ENCODE data around the gene FGD2.
"Not testable (repeated sequence)": the region's sequence is repeated elsewhere in the genome, so short reads cannot be mapped to it uniquely, and the experiment has no call there.

FGD2 gene

GRCh38 chr6:37020812-37021211 is 15.4 kb downstream of the FGD2 start:
- no peak for DNase-seq

- DNase-seq = no peak
These were observed 16.1 kb downstream of the FGD2 start for GRCh38 chr6:37021356-37022129.

- DNase-seq = no peak
These were observed 16.8 kb downstream of the FGD2 start for GRCh38 chr6:37022135-37022863.

GRCh38 chr6:37024656-37025337 is 19.3 kb downstream of the FGD2 start:
- no peak for DNase-seq

DNA sequence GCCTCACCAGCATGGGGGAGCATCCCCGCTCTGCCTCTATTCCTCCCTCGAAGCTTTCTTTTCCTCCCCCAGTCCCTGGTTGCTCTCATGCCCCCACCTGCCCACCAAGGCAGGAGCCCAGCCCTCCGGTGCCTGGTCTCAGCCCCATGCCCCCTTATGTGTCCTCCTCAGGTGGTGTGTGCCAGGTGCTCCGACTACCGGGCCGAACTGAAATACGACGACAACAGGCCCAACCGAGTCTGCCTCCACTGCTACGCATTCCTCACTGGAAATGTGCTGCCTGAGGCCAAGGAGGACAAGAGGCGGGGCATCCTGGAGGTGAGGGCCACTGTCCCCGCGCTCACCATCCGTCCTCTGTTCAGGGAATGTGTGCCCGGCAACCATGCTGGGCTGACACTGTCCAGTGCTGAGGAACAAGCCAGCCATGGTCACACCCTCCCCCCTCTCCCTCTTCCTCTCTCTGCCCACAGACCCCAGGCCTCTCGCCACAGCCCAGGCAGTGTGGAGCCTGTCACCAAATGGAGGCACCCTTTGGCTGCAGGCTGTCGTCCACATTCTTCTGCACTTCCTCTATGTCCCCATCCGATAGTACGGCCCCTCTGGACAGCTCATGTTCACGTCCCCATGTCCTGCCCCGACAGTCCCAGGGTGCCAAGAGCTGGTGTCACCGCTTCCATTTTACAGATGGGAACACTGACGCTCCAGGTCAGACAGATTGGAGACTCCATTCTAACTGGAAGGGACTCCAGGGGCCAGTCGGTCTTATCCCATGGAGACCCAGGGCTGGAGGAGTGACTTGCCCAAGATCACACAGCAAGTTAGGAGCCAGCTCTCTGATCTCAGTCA is 20.4 kb downstream of the FGD2 start:
- DNase-seq = no peak

GRCh38 chr6:37027036-37027720 is 21.7 kb downstream of the FGD2 start:
- no peak for DNase-seq

DNA sequence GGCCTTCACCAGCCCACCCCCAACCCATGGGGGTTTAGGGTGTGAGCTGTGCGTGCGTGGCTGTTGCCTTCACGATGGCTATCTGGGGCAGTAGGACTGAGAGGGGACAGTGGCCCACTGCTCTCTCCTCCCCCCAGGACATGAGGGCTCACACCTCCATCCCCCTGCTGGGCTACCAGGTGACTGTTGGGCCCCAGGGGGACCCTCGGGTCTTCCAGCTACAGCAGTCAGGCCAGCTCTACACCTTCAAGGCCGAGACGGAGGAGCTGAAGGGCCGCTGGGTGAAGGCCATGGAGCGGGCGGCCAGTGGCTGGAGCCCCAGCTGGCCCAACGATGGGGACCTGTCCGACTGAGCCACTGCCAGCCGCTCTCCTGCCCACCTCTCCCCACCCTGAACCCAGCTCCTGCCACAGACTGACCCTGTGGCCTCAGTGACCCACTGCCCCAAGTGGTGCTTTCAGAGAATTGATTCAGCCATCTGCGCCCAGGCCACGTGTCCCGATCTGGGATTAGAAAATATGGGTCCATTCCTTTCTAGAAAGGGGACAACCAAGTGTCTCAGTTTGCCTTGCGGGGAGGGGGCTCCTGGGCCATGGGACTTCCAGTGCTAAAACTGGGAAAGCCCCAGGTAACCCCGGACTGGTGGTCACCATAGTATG is 22.5 kb downstream of the FGD2 start:
- DNase-seq = no peak

- DNase-seq = no peak
These were observed 24.0 kb downstream of the FGD2 start for GRCh38 chr6:37029249-37029971.

DNA sequence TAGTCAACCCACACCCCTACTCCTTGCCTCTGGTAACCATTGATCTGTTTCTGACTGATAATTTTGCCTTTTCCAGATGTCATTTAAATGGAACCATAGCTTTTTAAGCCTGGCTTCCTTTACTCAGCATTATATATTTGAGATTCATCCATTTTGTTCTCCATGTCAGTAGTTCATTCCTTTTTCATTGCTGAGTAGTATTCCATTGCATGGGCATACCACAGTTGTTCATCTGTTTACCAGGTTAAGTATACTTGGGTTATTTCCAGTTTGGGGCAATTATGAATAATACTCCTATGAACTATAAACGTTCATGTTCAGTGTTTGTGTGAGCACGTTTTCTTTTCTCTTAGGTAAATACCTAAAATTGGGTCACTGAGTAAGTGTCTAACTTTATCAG is 25.1 kb downstream of the FGD2 start:
- DNase-seq = no peak

DNA sequence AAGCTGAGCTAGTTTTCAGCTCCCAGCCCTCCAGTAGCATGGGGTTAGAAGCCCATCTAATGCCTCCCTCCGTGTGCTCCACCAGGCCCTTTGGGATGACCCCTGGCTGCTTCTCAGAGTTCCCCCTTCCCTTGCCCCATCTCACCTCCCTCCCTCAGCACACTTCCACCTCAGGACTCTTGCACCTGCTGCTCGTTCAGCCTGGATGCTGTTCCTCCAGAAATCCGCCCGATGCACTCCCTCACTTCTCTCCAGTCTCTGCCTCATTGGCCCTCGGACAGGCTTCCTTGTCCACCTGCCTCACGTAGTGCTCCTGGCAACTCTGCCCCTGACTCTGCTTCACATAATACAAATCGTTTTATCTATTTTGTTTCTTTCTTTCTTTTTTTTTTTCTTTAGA is 26.8 kb downstream of the FGD2 start:
- no peak for DNase-seq

GRCh38 chr6:37033255-37033654 is 27.8 kb downstream of the FGD2 start:
- no peak for DNase-seq

DNA sequence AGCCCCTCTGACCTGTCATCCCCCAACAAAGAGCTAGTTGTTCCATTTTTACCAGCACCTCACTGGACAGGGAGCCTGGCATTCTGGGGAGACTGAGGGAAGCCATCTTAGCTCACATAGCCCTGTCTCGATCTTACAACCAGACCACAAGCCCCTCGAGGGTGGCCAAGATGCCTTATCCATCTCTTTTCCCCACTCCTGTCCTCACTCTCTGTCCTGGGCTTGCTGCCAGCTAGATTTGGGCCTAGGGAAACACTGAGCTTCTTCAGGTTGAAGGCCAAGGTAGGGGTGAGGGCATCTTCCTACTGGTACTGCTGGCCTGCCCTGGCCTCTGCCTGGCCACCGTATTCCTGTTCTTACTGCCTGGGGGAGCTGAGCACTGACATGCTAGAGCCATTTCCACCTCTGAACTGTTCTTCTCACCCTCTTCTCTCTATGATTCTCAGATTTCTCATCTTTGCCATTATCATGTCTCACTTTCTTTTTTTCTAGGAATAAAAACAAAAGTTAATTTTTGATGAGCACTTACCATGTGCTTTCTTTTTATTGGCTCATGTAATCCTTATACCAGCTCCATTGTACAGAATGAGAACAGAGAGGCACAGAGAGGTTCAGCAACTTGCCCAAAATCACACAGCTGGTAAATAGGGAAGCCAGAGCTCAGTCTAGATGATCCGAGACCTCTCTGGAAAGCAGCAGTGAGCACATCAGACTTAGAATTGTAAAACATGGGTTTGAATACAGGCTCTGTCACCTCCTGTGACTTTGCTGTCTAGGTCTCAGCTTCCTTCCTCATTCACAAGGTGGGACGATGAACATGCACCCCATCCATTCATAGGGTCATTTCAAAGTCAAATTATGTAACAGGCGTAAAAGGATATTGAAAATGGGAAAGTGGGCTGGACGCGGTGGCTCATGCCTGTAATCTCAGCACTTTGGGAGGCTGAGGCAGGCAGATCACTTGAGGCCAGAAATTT is 28.7 kb downstream of the FGD2 start:
- DNase-seq = no peak

- no peak for DNase-seq
These were observed 30.7 kb downstream of the FGD2 start for GRCh38 chr6:37036146-37036545.

DNA sequence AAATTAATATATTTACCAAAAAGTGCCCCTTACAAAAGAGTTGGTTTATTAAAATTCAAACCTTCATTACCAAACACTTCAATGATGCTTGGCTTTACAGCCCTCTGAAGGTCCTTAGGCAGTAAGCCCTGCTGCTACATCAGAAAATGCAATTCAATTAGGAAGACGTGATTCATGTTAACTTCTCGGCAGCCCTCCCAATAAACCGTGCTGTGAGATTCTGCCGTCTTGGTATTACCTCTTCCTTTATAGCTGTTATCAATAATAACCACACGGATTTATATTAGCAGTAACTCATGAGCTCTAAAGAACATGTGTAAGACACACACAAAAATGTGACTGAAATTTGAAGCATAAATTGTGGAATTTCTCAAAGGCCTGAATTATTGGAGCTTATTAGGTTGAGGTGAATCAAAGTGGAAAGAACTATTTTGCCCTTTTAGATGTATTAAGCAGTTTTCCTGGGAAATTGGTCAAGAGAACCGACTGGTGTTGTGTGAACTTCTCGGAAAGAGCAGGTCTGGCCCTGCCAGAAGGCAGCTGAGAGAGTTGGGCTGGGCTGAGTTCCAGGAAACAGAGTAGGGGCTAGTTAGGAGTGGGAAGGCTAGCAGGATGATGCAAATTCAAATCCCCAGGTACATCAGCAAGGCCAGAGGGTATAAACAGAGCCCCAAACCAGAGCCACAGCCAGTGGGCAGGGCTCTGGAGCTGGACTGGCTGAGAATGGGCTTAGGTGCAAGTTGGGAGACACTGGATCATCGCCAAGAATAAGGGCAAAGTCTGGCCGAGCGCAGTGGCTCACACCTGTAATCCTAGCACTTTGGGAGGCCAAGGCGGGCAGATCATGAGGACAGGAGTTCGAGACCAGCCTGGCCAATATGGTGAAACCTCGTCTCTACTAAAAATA is 33.1 kb downstream of the FGD2 start:
- DNase-seq = no peak

DNA sequence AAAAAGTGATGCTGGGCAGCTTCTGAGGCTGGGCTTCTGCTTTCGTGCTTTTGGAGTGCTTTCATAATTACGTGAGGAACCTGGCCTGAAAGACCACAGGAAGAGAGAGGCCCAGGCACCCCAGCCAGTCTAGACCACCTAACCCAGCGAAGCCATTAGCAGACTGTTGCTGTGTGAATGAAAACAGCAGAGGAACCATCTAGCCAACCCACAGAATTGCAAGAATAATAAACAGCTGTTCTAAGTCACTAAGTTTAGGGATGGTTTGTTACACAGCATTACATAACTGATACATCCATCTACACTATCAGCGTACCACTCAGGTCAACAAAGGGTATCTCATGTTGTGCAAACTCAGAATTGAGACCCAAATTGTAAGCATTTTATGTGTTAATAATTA is 34.5 kb downstream of the FGD2 start:
- no peak for DNase-seq

GRCh38 chr6:37041521-37041920 is 36.1 kb downstream of the FGD2 start:
- no peak for DNase-seq

DNA sequence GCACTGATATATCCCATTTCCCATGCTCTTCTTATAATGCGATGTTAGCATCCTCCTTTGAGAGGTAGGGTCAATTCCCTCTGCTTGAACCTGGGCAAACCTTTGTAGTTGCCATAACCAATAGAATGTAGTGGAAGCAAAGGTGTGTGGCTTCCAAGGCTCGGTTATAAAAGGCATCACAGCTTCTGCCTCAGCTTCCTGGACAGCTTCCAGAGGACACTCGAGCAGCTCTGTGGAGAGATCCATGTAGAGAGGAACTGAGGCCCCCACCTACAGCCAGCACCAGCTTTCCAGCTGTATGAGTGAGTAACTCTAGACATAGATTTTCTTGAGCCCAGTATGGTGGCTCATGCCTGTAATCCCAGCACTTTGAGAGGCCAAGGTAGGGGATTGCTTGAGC is 36.7 kb downstream of the FGD2 start:
- DNase-seq = no peak

DNA sequence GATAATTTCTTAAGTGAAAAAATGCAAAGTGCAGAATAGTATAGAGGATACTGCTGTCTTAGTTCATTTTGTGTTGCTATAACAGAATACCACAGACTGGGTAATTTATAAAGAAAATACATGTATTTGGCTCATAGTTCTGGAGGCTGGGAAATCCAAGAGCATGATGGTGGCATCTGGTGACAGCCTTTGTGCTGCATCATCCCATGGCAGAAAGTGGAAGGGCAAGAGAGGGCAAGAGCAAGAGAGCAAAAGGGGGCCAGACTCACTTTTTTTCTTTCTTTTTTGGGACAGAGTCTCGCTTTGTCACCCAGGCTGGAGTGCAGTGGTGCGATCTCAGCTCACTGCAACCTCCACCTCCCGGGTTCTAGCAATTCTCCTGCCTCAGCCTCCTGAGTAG is 37.6 kb downstream of the FGD2 start:
- not testable (repeated sequence) for DNase-seq

- no peak for DNase-seq
These were observed 41.9 kb downstream of the FGD2 start for GRCh38 chr6:37047346-37047688.
